WTC11 (cell line): ENCODE measurements around the gene NTN1. TPM values are rescaled to one million over a fixed set of nuclear protein-coding genes. Genes with fewer than 3 reads are reported as not detected.

Source experiments
- ATAC-seq: fragments of 200-7000 bp; cut with Tn5 transposase; 2 replicates; pipeline ENCODE4 v1.10.0; 2021; ENCODE audit warnings: mild to moderate bottlenecking, moderate library complexity
- CTCF ChIA-PET: fragments of 300-600 bp; sonication (Branson Sonifier 250); formaldehyde crosslinking; loops from one replicate; lab custom pipeline; 2021; ENCODE audit warnings: antibody characterized with exemption; lab: Charles Lee
- POLR2A ChIA-PET: fragments of 350-600 bp; sonication (Branson Sonifier 250); formaldehyde crosslinking; loops from one replicate; lab custom pipeline; 2021; ENCODE audit warnings: antibody characterized with exemption; lab: Charles Lee
- DNase-seq: peaks from one replicate; pipeline ENCODE4 v3.0.0; 2021; ENCODE audit warnings: low spot score
- H3K27ac Mint-ChIP-seq: 2 replicates; pipeline ENCODE4 v1.8.0; 2021; ENCODE audit warnings: mixed read lengths
- H3K27me3 Mint-ChIP-seq: 2 replicates; pipeline ENCODE4 v1.8.0; 2021; ENCODE audit warnings: low read depth, mild to moderate bottlenecking, moderate library complexity, mixed read lengths
- H3K36me3 Mint-ChIP-seq: 2 replicates; pipeline ENCODE4 v1.8.0; 2021; ENCODE audit warnings: mixed read lengths
- H3K4me1 Mint-ChIP-seq: 2 replicates; pipeline ENCODE4 v1.8.0; 2022; ENCODE audit warnings: mixed read lengths
- H3K4me3 Mint-ChIP-seq: 2 replicates; pipeline ENCODE4 v1.8.0; 2021; ENCODE audit warnings: mild to moderate bottlenecking, moderate library complexity, mixed read lengths
- H3K9me3 Mint-ChIP-seq: 2 replicates; pipeline ENCODE4 v1.8.0; 2021; ENCODE audit warnings: mixed read lengths
- CREB1 ChIP-seq: sonication (generic); formaldehyde crosslinking; IDR thresholded peaks from 2 replicates; pipeline ENCODE4 v1.8.0; 2023; ENCODE audit warnings: mild to moderate bottlenecking, missing genetic modification reagents
- ELF4 ChIP-seq: sonication (generic); formaldehyde crosslinking; IDR thresholded peaks from 2 replicates; pipeline ENCODE4 v1.8.1; 2022; ENCODE audit warnings: low read depth, mild to moderate bottlenecking, moderate library complexity, missing genetic modification reagents
- EMX1 ChIP-seq: fragments of 250-450 bp; sonication (Bioruptor Pico); IDR thresholded peaks from 2 replicates; pipeline ENCODE4 v1.8.0; 2021; ENCODE audit warnings: mild to moderate bottlenecking
- MXD4 ChIP-seq: fragments of 250-450 bp; sonication (Bioruptor Pico); IDR thresholded peaks from 2 replicates; pipeline ENCODE4 v1.8.0; 2021; ENCODE audit warnings: mild to moderate bottlenecking, moderate library complexity, borderline replicate concordance
- NR1H2 ChIP-seq: sonication (generic); formaldehyde crosslinking; IDR thresholded peaks from 2 replicates; pipeline ENCODE4 v1.9.0; 2021; ENCODE audit warnings: mild to moderate bottlenecking, moderate library complexity, missing genetic modification reagents
- NR2C2 ChIP-seq: sonication (generic); formaldehyde crosslinking; IDR thresholded peaks from 2 replicates; pipeline ENCODE4 v1.8.0; 2022; ENCODE audit warnings: mild to moderate bottlenecking, missing genetic modification reagents
- TP53 ChIP-seq: sonication (generic); formaldehyde crosslinking; IDR thresholded peaks from 2 replicates; pipeline ENCODE4 v1.8.1; 2023; ENCODE audit warnings: mild to moderate bottlenecking, missing genetic modification reagents
- ZNF396 ChIP-seq: fragments of 250-450 bp; sonication (Bioruptor Pico); IDR thresholded peaks from 2 replicates; pipeline ENCODE4 v1.8.0; 2021; ENCODE audit warnings: mild to moderate bottlenecking, moderate library complexity, borderline replicate concordance
- ZNF416 ChIP-seq: fragments of 250-450 bp; sonication (Bioruptor Pico); IDR thresholded peaks from 2 replicates; pipeline ENCODE4 v1.9.0; 2021; ENCODE audit warnings: mild to moderate bottlenecking, inconsistent platforms
- ZNF423 ChIP-seq: fragments of 250-450 bp; sonication (Bioruptor Pico); IDR thresholded peaks from 2 replicates; pipeline ENCODE4 v2.1.2; 2022; ENCODE audit warnings: mild to moderate bottlenecking, moderate library complexity
- total RNA-seq: library from RNA; stranded (reverse); gene quantifications from 3 replicates; pipeline ENCODE4 v1.2.3, GENCODE V29; 2021
- TF ChIP-seq, protein P1 (sequence below): sonication (generic); formaldehyde crosslinking; IDR thresholded peaks from 2 replicates; pipeline ENCODE4 v1.8.0; 2022; ENCODE audit warnings: mild to moderate bottlenecking, missing genetic modification reagents
- TF ChIP-seq, protein P2 (sequence below): sonication (generic); formaldehyde crosslinking; IDR thresholded peaks from 2 replicates; pipeline ENCODE4 v1.8.0; 2022; ENCODE audit warnings: mild to moderate bottlenecking, missing genetic modification reagents
- TF ChIP-seq, protein P3 (sequence below): fragments of 250-450 bp; sonication (Bioruptor Pico); conservative IDR thresholded peaks from 2 replicates; pipeline ENCODE4 v1.9.0; 2021; ENCODE audit warnings: mild to moderate bottlenecking
- TF ChIP-seq, protein P4 (sequence below): sonication (generic); formaldehyde crosslinking; IDR thresholded peaks from 2 replicates; pipeline ENCODE4 v1.8.1; 2022; ENCODE audit warnings: low read depth, mild to moderate bottlenecking, moderate library complexity, missing genetic modification reagents, borderline replicate concordance
- TF ChIP-seq, protein P5 (sequence below): fragments of 250-450 bp; sonication (Bioruptor Pico); IDR thresholded peaks from 2 replicates; pipeline ENCODE4 v1.9.0; 2021; ENCODE audit warnings: mild to moderate bottlenecking
- TF ChIP-seq, protein P6 (sequence below): sonication (generic); formaldehyde crosslinking; IDR thresholded peaks from 2 replicates; pipeline ENCODE4 v1.8.1; 2023; ENCODE audit warnings: mild to moderate bottlenecking, missing genetic modification reagents
- TF ChIP-seq, protein P7 (sequence below): sonication (generic); formaldehyde crosslinking; IDR thresholded peaks from 2 replicates; pipeline ENCODE4 v1.8.1; 2023; ENCODE audit warnings: mild to moderate bottlenecking, missing genetic modification reagents, moderate library complexity

The NTN1 gene
- total RNA-seq, 1 experiment from 2014 or later: 5.5 TPM

DNA sequence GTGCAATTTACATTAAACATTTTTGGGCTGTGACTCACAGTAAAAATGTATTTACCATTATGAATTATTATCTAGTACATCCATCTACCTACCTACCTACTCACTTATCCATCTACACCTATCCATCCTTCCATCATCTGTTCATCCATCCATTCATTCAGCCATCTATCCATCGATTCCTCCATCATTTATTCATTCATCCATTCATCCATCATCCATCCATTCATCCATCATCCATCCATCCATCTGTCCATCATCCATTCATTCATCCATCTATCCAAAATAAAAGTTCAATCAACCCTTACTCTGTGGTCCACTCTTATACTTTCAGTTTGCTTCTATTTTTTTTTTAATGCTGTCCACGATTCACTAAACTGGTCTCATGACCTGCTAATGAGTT lies 118.4 kb downstream of the NTN1 start:
- Mint-ChIP-seq H3K9me3 (no peaks in the 10 kb centered on the region), H3K36me3 (no peaks in the 10 kb centered on the region)
- POLR2A ChIA-PET: no interaction called here
- no peak for ATAC-seq
- CTCF ChIA-PET: no interaction called here
- no peak for TF ChIP-seq CREB1
- TF ChIP-seq, protein P1, sequence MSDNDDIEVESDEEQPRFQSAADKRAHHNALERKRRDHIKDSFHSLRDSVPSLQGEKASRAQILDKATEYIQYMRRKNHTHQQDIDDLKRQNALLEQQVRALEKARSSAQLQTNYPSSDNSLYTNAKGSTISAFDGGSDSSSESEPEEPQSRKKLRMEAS (CRISPR knock-in tag): no peak
- TF ChIP-seq, protein P2, sequence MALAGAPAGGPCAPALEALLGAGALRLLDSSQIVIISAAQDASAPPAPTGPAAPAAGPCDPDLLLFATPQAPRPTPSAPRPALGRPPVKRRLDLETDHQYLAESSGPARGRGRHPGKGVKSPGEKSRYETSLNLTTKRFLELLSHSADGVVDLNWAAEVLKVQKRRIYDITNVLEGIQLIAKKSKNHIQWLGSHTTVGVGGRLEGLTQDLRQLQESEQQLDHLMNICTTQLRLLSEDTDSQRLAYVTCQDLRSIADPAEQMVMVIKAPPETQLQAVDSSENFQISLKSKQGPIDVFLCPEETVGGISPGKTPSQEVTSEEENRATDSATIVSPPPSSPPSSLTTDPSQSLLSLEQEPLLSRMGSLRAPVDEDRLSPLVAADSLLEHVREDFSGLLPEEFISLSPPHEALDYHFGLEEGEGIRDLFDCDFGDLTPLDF: no peak
- TF ChIP-seq, all 79 proteins: peak for 0
- no peak for DNase-seq
- no peak overlapping the region for H3K27ac Mint-ChIP-seq
- H3K27me3 Mint-ChIP-seq: no peaks in the 10 kb centered on the region
- no peak overlapping the region for H3K4me3 Mint-ChIP-seq
- H3K4me1 Mint-ChIP-seq: 0 out of 2 replicates have a peak, but pooled peaks cover 3% of the 10 kb centered on the region

DNA sequence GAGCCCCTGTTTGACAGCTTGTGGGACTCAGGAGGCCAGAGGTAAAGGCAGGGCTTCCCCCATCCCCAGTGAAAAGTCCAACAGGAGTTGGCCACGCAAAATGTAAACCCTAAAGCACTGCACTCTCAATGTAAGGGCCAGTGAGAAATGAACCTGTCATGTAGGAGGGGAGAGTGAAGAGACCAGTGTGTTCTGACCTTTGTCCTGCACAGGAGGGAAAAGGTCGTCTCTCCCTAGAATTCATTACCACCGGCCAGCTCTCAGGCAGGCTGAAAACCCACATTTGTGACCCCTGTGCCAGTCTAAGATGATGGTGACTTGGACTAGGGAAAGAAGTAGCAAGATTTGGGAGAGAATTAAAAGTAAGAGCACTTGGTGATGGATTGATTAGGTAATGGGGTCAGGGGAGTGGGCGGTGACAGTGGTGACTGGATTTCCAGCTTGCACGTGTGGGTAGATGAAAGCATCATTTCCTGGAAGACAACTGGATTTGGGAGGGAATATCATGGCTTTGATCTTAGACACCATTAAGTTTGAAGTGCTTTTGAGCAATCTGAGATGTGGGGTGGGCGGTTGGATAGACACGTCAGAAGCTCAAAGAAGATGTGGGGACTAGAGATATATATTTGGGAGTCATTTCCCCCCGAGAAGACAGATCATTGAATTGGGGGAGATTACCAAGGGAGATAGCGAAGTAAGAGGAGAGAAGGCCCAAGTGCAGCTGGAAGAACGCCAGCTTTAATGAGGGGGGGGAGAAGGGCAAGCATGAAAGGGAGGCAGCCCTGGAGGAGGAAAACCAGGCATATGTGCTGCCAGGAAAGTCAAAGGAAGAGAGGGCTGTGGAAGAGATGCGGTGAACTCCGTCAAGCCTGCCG lies 119.5 kb downstream of the NTN1 start:
- POLR2A ChIA-PET: interaction anchor here (0.5 kb wide), 1 partner anchor 105 kb away, joined by 3 read pairs; no protein-coding TSS in a partner anchor

More for the DNA sequence above, 119.5 kb downstream of the NTN1 start:
- Mint-ChIP-seq H3K4me1 (0 out of 2 replicates have a peak, but pooled peaks cover 3% of the 10 kb centered on the region), H3K36me3 (no peaks in the 10 kb centered on the region), H3K27ac (no peak overlapping the region), H3K4me3 (no peak overlapping the region), H3K27me3 (no peaks in the 10 kb centered on the region), H3K9me3 (no peaks in the 10 kb centered on the region)
- CTCF ChIA-PET: interaction anchor here (1.0 kb wide), 1 partner anchor 22 kb away, joined by 3 read pairs; no protein-coding TSS in a partner anchor
- no peak for DNase-seq
- no peak for ATAC-seq
- TF ChIP-seq, protein P3, sequence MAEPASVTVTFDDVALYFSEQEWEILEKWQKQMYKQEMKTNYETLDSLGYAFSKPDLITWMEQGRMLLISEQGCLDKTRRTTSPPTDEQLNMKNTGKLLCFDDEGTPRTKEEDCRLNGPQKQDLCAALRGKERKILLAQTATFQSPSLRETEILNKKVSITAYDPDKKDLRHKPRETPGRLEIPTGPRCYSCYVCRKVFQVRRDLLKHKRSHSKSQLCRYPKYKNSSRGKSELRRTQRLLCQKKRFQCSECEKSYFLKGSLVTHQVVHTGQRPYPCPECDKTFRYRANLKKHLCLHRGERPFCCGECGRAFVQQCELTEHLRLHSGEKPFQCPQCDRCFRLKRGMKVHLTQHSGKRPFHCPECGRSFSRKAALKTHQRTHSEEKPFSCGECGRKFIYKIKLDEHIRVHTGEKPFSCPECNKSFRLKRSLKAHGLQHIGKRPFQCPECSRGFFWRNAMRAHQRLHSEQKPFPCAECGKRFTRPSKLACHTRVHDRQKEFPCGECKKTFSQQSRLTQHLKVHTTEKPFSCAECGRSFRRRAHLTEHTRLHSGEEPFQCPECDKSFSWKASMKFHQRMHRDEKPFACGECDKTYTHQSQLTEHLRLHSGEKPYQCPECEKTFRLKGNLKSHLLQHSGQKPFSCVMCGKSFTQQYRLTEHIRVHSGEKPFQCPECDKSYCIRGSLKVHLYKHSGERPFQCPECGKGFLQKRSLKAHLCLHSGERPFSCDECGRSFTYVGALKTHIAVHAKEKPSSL (CRISPR knock-in tag): no peak
- TF ChIP-seq ZNF396: no peak
- no peak for TF ChIP-seq ZNF423 (CRISPR knock-in tag)
- no peak for TF ChIP-seq TP53
- no peak for TF ChIP-seq NR2C2 (CRISPR knock-in tag)
- no peak for TF ChIP-seq ZNF416 (CRISPR knock-in tag)
- TF ChIP-seq, protein P4, sequence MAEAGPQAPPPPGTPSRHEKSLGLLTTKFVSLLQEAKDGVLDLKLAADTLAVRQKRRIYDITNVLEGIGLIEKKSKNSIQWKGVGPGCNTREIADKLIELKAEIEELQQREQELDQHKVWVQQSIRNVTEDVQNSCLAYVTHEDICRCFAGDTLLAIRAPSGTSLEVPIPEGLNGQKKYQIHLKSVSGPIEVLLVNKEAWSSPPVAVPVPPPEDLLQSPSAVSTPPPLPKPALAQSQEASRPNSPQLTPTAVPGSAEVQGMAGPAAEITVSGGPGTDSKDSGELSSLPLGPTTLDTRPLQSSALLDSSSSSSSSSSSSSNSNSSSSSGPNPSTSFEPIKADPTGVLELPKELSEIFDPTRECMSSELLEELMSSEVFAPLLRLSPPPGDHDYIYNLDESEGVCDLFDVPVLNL (CRISPR knock-in tag): no peak
- TF ChIP-seq, protein P5, sequence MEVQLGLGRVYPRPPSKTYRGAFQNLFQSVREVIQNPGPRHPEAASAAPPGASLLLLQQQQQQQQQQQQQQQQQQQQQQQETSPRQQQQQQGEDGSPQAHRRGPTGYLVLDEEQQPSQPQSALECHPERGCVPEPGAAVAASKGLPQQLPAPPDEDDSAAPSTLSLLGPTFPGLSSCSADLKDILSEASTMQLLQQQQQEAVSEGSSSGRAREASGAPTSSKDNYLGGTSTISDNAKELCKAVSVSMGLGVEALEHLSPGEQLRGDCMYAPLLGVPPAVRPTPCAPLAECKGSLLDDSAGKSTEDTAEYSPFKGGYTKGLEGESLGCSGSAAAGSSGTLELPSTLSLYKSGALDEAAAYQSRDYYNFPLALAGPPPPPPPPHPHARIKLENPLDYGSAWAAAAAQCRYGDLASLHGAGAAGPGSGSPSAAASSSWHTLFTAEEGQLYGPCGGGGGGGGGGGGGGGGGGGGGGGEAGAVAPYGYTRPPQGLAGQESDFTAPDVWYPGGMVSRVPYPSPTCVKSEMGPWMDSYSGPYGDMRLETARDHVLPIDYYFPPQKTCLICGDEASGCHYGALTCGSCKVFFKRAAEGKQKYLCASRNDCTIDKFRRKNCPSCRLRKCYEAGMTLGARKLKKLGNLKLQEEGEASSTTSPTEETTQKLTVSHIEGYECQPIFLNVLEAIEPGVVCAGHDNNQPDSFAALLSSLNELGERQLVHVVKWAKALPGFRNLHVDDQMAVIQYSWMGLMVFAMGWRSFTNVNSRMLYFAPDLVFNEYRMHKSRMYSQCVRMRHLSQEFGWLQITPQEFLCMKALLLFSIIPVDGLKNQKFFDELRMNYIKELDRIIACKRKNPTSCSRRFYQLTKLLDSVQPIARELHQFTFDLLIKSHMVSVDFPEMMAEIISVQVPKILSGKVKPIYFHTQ (CRISPR knock-in tag): no peak
- TF ChIP-seq, protein P6, sequence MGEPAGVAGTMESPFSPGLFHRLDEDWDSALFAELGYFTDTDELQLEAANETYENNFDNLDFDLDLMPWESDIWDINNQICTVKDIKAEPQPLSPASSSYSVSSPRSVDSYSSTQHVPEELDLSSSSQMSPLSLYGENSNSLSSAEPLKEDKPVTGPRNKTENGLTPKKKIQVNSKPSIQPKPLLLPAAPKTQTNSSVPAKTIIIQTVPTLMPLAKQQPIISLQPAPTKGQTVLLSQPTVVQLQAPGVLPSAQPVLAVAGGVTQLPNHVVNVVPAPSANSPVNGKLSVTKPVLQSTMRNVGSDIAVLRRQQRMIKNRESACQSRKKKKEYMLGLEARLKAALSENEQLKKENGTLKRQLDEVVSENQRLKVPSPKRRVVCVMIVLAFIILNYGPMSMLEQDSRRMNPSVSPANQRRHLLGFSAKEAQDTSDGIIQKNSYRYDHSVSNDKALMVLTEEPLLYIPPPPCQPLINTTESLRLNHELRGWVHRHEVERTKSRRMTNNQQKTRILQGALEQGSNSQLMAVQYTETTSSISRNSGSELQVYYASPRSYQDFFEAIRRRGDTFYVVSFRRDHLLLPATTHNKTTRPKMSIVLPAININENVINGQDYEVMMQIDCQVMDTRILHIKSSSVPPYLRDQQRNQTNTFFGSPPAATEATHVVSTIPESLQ (CRISPR knock-in tag): no peak
- TF ChIP-seq NR1H2 (CRISPR knock-in tag): no peak
- TF ChIP-seq, protein P7, sequence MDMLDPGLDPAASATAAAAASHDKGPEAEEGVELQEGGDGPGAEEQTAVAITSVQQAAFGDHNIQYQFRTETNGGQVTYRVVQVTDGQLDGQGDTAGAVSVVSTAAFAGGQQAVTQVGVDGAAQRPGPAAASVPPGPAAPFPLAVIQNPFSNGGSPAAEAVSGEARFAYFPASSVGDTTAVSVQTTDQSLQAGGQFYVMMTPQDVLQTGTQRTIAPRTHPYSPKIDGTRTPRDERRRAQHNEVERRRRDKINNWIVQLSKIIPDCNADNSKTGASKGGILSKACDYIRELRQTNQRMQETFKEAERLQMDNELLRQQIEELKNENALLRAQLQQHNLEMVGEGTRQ (CRISPR knock-in tag): no peak
- no peak for TF ChIP-seq ELF4 (CRISPR knock-in tag)
- no peak for TF ChIP-seq EMX1 (CRISPR knock-in tag)
- no peak for TF ChIP-seq MXD4 (CRISPR knock-in tag)
